Uterus (tissue), 4 donors: ENCODE measurements around the gene PEX16. TPM values are rescaled to one million over a fixed set of nuclear protein-coding genes. Genes with fewer than 3 reads are reported as not detected.

Source experiments
- DNase-seq, 2 donors: peaks; one replicate each; pipeline ENCODE4 v3.0.0-alpha.2; 2019 to 2020
- H3K27ac ChIP-seq, 2 donors: fragments of 200-600 bp; sonication (generic); 1 replicate in 1 of 2; 2 replicates in 1 of 2; pipeline ENCODE4 v1.5.1; 2016 to 2018
- H3K27me3 ChIP-seq, 2 donors: fragments of 200-600 bp; sonication (generic); one replicate each; pipeline ENCODE4 v1.5.1; 2018 to 2019; ENCODE audit warnings: control low read depth in 1 of 2
- H3K36me3 ChIP-seq, 2 donors: fragments of 200-600 bp; sonication (generic); one replicate each; pipeline ENCODE4 v1.5.1; 2019; ENCODE audit warnings: control low read depth in 1 of 2
- H3K4me1 ChIP-seq, 2 donors: fragments of 200-600 bp; sonication (generic); one replicate each; pipeline ENCODE4 v1.5.1; 2018 to 2019; ENCODE audit warnings: control low read depth in 1 of 2
- H3K4me3 ChIP-seq, 2 donors: fragments of 200-600 bp; sonication (generic); 1 replicate in 1 of 2; 2 replicates in 1 of 2; pipeline ENCODE4 v1.5.1; 2018 to 2019; ENCODE audit warnings: mild to moderate bottlenecking in 1 of 2
- H3K9me3 ChIP-seq, 2 donors: fragments of 200-600 bp; sonication (generic); one replicate each; pipeline ENCODE4 v1.5.1; 2019; ENCODE audit warnings: control low read depth in 1 of 2
- CTCF ChIP-seq, 4 experiments: fragments of 200-600 bp in 2 of 4; fragments of 450-650 bp in 2 of 4; sonication (generic) in 2 of 4; IDR thresholded peaks; one replicate each; pipeline ENCODE4 v1.5.1; 2016 to 2019; ENCODE audit warnings: antibody characterized with exemption in 4 of 4, mild to moderate bottlenecking in 2 of 4, moderate library complexity in 1 of 4
- POLR2A ChIP-seq, 2 donors: fragments of 450-650 bp; IDR thresholded peaks; one replicate each; pipeline ENCODE4 v1.6.1; 2016; ENCODE audit warnings: antibody characterized with exemption in 2 of 2, mild to moderate bottlenecking in 1 of 2, moderate library complexity in 1 of 2
- intact Hi-C: fragments of 100-400 bp; cut with DNase I; formaldehyde crosslinking; loops from one replicate; pipeline ENCODE4 v1.15.1; 2023; ENCODE audit warnings: low total_unique reads
- total RNA-seq, 4 donors: library from RNA; depleted of rRNA in 3 of 4; stranded (reverse); fragments of >200 nt in 3 of 4; gene quantifications; one replicate each; pipeline versions ENCODE4 v1.1.0 to v1.2.4, GENCODE V29; 2014 to 2023
- donor health status: DM: yes; HTN: yes; CAD: no.

PEX16 gene
- total RNA-seq, 4 donors from 2014 or later: 15.3 to 32.1 (median 27.6) TPM

- Histone ChIP-seq H3K4me1 (no peaks in the 10 kb centered on the region), H3K36me3 (no peaks in the 10 kb centered on the region), H3K9me3 (no peaks in the 10 kb centered on the region), H3K27me3 (no peaks in the 10 kb centered on the region), H3K27ac (no peak overlapping the region), H3K4me3 (no peak overlapping the region)
- TF ChIP-seq POLR2A (IDR thresholded peaks at IDR 0.05) (no peak), CTCF (IDR thresholded peaks at IDR 0.05) (no peak)
- intact Hi-C loops: no loop called here
- DNase-seq: no peak
Observed at GRCh38 chr11:45942381-45942780, 24.7 kb upstream of the PEX16 start.

- no peak for TF ChIP-seq POLR2A (IDR thresholded peaks at IDR 0.05)
- TF ChIP-seq CTCF (IDR thresholded peaks at IDR 0.05): no peak
- H3K4me3 ChIP-seq: no peak overlapping the region
- no peak overlapping the region for H3K27ac ChIP-seq
- H3K9me3 ChIP-seq: no peaks in the 10 kb centered on the region
- intact Hi-C loops: no loop called here
- H3K27me3 ChIP-seq: no peaks in the 10 kb centered on the region
- H3K36me3 ChIP-seq: no peaks in the 10 kb centered on the region
- DNase-seq: no peak
- no peaks in the 10 kb centered on the region for H3K4me1 ChIP-seq
Observed at GRCh38 chr11:45941285-45941684, 23.6 kb upstream of the PEX16 start.

GRCh38 chr11:45939836-45940235 is 22.2 kb upstream of the PEX16 start:
- no peak for DNase-seq
- TF ChIP-seq POLR2A (IDR thresholded peaks at IDR 0.05) (no peak), CTCF (IDR thresholded peaks at IDR 0.05) (no peak)

GRCh38 chr11:45937916-45938315 is 20.2 kb upstream of the PEX16 start:
- no peaks in the 10 kb centered on the region for H3K27me3 ChIP-seq
- no peaks in the 10 kb centered on the region for H3K9me3 ChIP-seq
- intact Hi-C loops: no loop called here
- TF ChIP-seq POLR2A (IDR thresholded peaks at IDR 0.05): no peak
- no peak for TF ChIP-seq CTCF (IDR thresholded peaks at IDR 0.05)
- H3K4me1 ChIP-seq: no peaks in the 10 kb centered on the region
- H3K4me3 ChIP-seq: no peak overlapping the region
- H3K36me3 ChIP-seq: no peaks in the 10 kb centered on the region
- H3K27ac ChIP-seq: no peak overlapping the region
- no peak for DNase-seq

More at GRCh38 chr11:45939836-45940235, 22.2 kb upstream of the PEX16 start:
- intact Hi-C loops: no loop called here
- H3K4me1 ChIP-seq: no peaks in the 10 kb centered on the region
- no peak overlapping the region for H3K4me3 ChIP-seq
- no peaks in the 10 kb centered on the region for H3K9me3 ChIP-seq
- H3K27me3 ChIP-seq: no peaks in the 10 kb centered on the region
- no peaks in the 10 kb centered on the region for H3K36me3 ChIP-seq
- no peak overlapping the region for H3K27ac ChIP-seq

- Histone ChIP-seq H3K9me3 (no peaks in the 10 kb centered on the region), H3K36me3 (no peaks in the 10 kb centered on the region), H3K4me1 (no peaks in the 10 kb centered on the region), H3K4me3 (no peak overlapping the region), H3K27me3 (no peaks in the 10 kb centered on the region), H3K27ac (no peak overlapping the region)
- intact Hi-C loops: no loop called here
- no peak for DNase-seq
- no peak for TF ChIP-seq POLR2A (IDR thresholded peaks at IDR 0.05)
- TF ChIP-seq CTCF (IDR thresholded peaks at IDR 0.05): no peak
Observed at GRCh38 chr11:45936511-45937054, 18.9 kb upstream of the PEX16 start.
